ENCODE results near the gene ZFP91. TPM values are rescaled to one million over a fixed set of nuclear protein-coding genes. Genes with fewer than 3 reads are reported as not detected.

The ZFP91 gene
- total RNA-seq, 1 experiment from 2014 or later = 58.6 TPM

DNA sequence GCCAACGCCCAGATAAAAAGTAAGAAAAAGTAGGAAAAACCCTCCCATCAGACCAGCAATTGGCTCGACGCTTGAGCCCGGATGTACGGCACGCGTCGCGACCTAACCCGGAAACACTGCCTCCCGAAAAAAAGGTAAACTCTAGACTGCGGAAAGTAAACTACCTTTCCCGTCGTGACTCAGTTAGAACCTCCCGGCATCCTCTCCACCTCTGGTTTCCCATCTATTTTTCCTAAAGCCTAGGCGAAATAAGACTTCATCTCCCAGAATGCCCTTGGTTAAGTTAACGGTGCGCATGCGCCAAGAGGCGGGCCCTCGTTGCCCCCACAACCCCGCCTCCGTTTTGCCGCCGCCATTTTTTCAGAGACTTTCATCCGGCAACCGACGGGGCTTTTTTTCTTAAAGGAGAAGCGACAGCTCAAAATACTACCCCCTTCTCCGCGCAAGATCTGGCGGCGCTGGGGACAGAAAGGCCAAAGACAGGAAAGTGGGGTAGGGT, 678 bp upstream of the ZFP91 start:
- POLR2A ChIA-PET = no interaction called here
- RAD21 ChIA-PET (ENCODE audit: low non-redundant PET in 1 of 2, low total read pairs in 2 of 2, uncharacterized antibody in 2 of 2, unreplicated experiment in 2 of 2) = interaction anchor here in 1 of 2 experiments (0.6 kb wide), 1 partner anchor 859 kb away, joined by 3 read pairs; no protein-coding TSS in a partner anchor
- intact Hi-C loops (cut with micrococcal nuclease) = loop anchor here (5.0 kb wide), 5 partner anchors 324 to 911 kb away; partner anchors contain the start of genes FAM111A, MED19, TMX2 and ZDHHC5
- BruUV-seq (replicated peaks) = no TSS peak
- peaks cover 19 to 33% of the 10 kb centered on the region in 2 experiments for H3K4me1 ChIP-seq (ENCODE audit: control insufficient read depth in 1 of 2, insufficient read depth in 2 of 2, low read length in 2 of 2)
- H3K36me3 ChIP-seq (ENCODE audit: control insufficient read depth in 1 of 2, insufficient read depth in 2 of 2, low read length in 2 of 2) = no peaks in the 10 kb centered on the region
- DNase-seq (ENCODE audit: low read depth, low spot score) (peak; percentile 97), ATAC-seq (peak; percentile 72)
- peak overlapping the region; percentile 95 for H3K27ac ChIP-seq (ENCODE audit: low read depth, low read length)
- H2AFZ ChIP-seq (ENCODE audit: low read depth, low read length, poor library complexity, severe bottlenecking) = no peak overlapping the region
- H3K9me2 ChIP-seq (ENCODE audit: insufficient read depth) = no peaks in the 10 kb centered on the region
- H3K9ac ChIP-seq (ENCODE audit: low read length) = peak overlapping the region; percentile 95
- H3K9me3 ChIP-seq (ENCODE audit: control insufficient read depth in 1 of 2, insufficient read depth in 1 of 2, low read depth in 1 of 2, low read length in 2 of 2) = no peaks in the 10 kb centered on the region
- no peaks in the 10 kb centered on the region for H3K27me3 ChIP-seq (ENCODE audit: insufficient read depth, low read length)
- CTCF ChIA-PET = interaction anchor here (1.3 to 3.2 kb wide), 3 partner anchors 10 to 96 kb away, joined by 4 to 21 read pairs (median 15); no protein-coding TSS in a partner anchor
- H3K79me2 ChIP-seq (ENCODE audit: insufficient read depth, low read length) = peaks cover 50% of the 10 kb centered on the region
- TF ChIP-seq TCF7L2 (IDR thresholded peaks at IDR 0.05; ENCODE audit: borderline replicate concordance, extremely low read depth, insufficient read depth, insufficient read length) (peak; percentile 38), FOSL1 (IDR thresholded peaks at IDR 0.05; ENCODE audit: low read depth) (no peak), ZFX (IDR thresholded peaks at IDR 0.05) (0 out of 2 replicates have a peak, but pooled peaks have one; percentile 6), RAD21 (IDR thresholded peaks at IDR 0.05; ENCODE audit: low read depth) (no peak), SP1 (IDR thresholded peaks at IDR 0.05; ENCODE audit: low read depth) (peak; percentile 82), CBX3 (IDR thresholded peaks at IDR 0.05; ENCODE audit: low read depth) (no peak), ZBTB33 (IDR thresholded peaks at IDR 0.05; ENCODE audit: extremely low read depth, insufficient replicate concordance, low read length) (peak; percentile 56), YY1 (IDR thresholded peaks at IDR 0.05; ENCODE audit: extremely low read depth, insufficient replicate concordance, low read depth, low read length) (peak; percentile 92), CEBPB (IDR thresholded peaks at IDR 0.05; ENCODE audit: low read depth) (no peak), EZH2 (IDR thresholded peaks at IDR 0.05) (no peak), MAX (IDR thresholded peaks at IDR 0.05) (peak; percentile 67), REST (IDR thresholded peaks at IDR 0.05; ENCODE audit: low read depth) (no peak), EZH2phosphoT487 (IDR thresholded peaks at IDR 0.05; ENCODE audit: borderline replicate concordance) (no peak), EGR1 (IDR thresholded peaks at IDR 0.05; ENCODE audit: low read depth) (peak; percentile 80), ELF1 (IDR thresholded peaks at IDR 0.05; ENCODE audit: borderline replicate concordance, low read depth) (peak; percentile 79), POLR2A (IDR thresholded peaks at IDR 0.05; ENCODE audit: borderline replicate concordance, extremely low read depth, insufficient read depth, insufficient read length) (no peak), POLR2AphosphoS5 (IDR thresholded peaks at IDR 0.05; ENCODE audit: low read depth, low read length) (0 out of 2 replicates have a peak, but pooled peaks have one; percentile 7)
- TF ChIP-seq, protein P1, sequence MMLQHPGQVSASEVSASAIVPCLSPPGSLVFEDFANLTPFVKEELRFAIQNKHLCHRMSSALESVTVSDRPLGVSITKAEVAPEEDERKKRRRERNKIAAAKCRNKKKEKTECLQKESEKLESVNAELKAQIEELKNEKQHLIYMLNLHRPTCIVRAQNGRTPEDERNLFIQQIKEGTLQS (IDR thresholded peaks at IDR 0.05) = no peak
- TF ChIP-seq, protein P2, sequence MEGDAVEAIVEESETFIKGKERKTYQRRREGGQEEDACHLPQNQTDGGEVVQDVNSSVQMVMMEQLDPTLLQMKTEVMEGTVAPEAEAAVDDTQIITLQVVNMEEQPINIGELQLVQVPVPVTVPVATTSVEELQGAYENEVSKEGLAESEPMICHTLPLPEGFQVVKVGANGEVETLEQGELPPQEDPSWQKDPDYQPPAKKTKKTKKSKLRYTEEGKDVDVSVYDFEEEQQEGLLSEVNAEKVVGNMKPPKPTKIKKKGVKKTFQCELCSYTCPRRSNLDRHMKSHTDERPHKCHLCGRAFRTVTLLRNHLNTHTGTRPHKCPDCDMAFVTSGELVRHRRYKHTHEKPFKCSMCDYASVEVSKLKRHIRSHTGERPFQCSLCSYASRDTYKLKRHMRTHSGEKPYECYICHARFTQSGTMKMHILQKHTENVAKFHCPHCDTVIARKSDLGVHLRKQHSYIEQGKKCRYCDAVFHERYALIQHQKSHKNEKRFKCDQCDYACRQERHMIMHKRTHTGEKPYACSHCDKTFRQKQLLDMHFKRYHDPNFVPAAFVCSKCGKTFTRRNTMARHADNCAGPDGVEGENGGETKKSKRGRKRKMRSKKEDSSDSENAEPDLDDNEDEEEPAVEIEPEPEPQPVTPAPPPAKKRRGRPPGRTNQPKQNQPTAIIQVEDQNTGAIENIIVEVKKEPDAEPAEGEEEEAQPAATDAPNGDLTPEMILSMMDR (IDR thresholded peaks at IDR 0.05 in 2 of 3, conservative IDR thresholded peaks at IDR 0.05 in 1 of 3; ENCODE audit: borderline replicate concordance in 1 of 3, insufficient read depth in 1 of 3, low read depth in 2 of 3, low read length in 2 of 3) = no peak
- peak overlapping the region; percentile 77 for H3K4me2 ChIP-seq (ENCODE audit: low read length)
- peak overlapping the region; percentile 68 to 88 for H3K4me3 ChIP-seq (replicated peaks in 1 of 2; ENCODE audit: low read depth in 1 of 2, low read length in 2 of 2)
- H4K20me1 ChIP-seq (ENCODE audit: insufficient read depth) = peaks cover 4% of the 10 kb centered on the region; the same call in 1 of the 2 replicates
